Measurements from ENCODE around the gene ZNF385B. TPM values are rescaled to one million over a fixed set of nuclear protein-coding genes. Genes with fewer than 3 reads are reported as not detected.

ZNF385B gene
- total and polyA plus RNA-seq, 12 donors = 2.0 to 15.3 (median 8.4) TPM

GRCh38 chr2:179850188-179850587 lies 11.2 kb downstream of the ZNF385B start:
- no peak overlapping the region for H3K27ac ChIP-seq
- H3K36me3 ChIP-seq (replicated peaks in 1 of 2) = no peaks in the 10 kb centered on the region
- H3K27me3 ChIP-seq = no peaks in the 10 kb centered on the region
- no peaks in the 10 kb centered on the region for H3K4me1 ChIP-seq (replicated peaks in 1 of 2)
- H3K9me3 ChIP-seq (replicated peaks in 1 of 3) = no peaks in the 10 kb centered on the region
- TF ChIP-seq CTCF (IDR thresholded peaks at IDR 0.05) = no peak
- TF ChIP-seq POLR2A (IDR thresholded peaks at IDR 0.05) = no peak
- WGBS, 4 donors = 74 to 83% (median 81%) methylated on average over 1 of the region's 1 CpG
- H3K4me3 ChIP-seq = no peak overlapping the region
- intact Hi-C loops (cut with DNase I) = no loop called here
- no peak for DNase-seq

- TF ChIP-seq POLR2A (IDR thresholded peaks at IDR 0.05) (no peak), CTCF (IDR thresholded peaks at IDR 0.05) (no peak)
- Histone ChIP-seq H3K9me3 (replicated peaks in 1 of 3) (no peaks in the 10 kb centered on the region), H3K27me3 (no peaks in the 10 kb centered on the region), H3K4me3 (no peak overlapping the region), H3K4me1 (replicated peaks in 1 of 2) (no peaks in the 10 kb centered on the region), H3K27ac (no peak overlapping the region), H3K36me3 (replicated peaks in 1 of 2) (no peaks in the 10 kb centered on the region)
- intact Hi-C loops (cut with DNase I) = no loop called here
- no peak for DNase-seq
Observed at GRCh38 chr2:179849719-179850118, 11.7 kb downstream of the ZNF385B start.

GRCh38 chr2:179843541-179843940 lies 17.9 kb downstream of the ZNF385B start:
- Histone ChIP-seq H3K36me3 (replicated peaks in 1 of 2) (no peaks in the 10 kb centered on the region), H3K27me3 (no peaks in the 10 kb centered on the region), H3K27ac (no peak overlapping the region), H3K4me1 (replicated peaks in 1 of 2) (peaks cover 0 to 6% of the 10 kb centered on the region in 2 donors), H3K4me3 (no peak overlapping the region), H3K9me3 (replicated peaks in 1 of 3) (no peaks in the 10 kb centered on the region)
- intact Hi-C loops (cut with DNase I) = no loop called here
- DNase-seq = no peak
- no peak for TF ChIP-seq CTCF (IDR thresholded peaks at IDR 0.05)
- no peak for TF ChIP-seq POLR2A (IDR thresholded peaks at IDR 0.05)

- Histone ChIP-seq H3K9me3 (replicated peaks in 1 of 3) (no peaks in the 10 kb centered on the region), H3K4me3 (no peak overlapping the region), H3K36me3 (replicated peaks in 1 of 2) (no peaks in the 10 kb centered on the region), H3K27me3 (no peaks in the 10 kb centered on the region), H3K27ac (no peak overlapping the region), H3K4me1 (replicated peaks in 1 of 2) (peaks cover 0 to 6% of the 10 kb centered on the region in 2 donors)
- intact Hi-C loops (cut with DNase I) = no loop called here
- WGBS, 4 donors = 48 to 60% (median 50%) methylated on average over 3 to 4 of the region's 4 CpGs
- DNase-seq = peak in 6 of 7 donors; percentile 17 to 57 (median 38)
- TF ChIP-seq POLR2A (IDR thresholded peaks at IDR 0.05) (no peak), CTCF (IDR thresholded peaks at IDR 0.05) (peak in 5 of 6 experiments; percentile 23 to 45 (median 42))
Observed at GRCh38 chr2:179842498-179843153, 18.8 kb downstream of the ZNF385B start.

All from adrenal gland (tissue), 12 donors.